ENCODE data around the gene GRIN2C. TPM values are rescaled to one million over a fixed set of nuclear protein-coding genes. Genes with fewer than 3 reads are reported as not detected.
"Not testable (repeated sequence)": the region's sequence is repeated elsewhere in the genome, so short reads cannot be mapped to it uniquely, and the experiment has no call there.

Gene GRIN2C
- total RNA-seq, 1 donor, result under 0.01 TPM

DNA sequence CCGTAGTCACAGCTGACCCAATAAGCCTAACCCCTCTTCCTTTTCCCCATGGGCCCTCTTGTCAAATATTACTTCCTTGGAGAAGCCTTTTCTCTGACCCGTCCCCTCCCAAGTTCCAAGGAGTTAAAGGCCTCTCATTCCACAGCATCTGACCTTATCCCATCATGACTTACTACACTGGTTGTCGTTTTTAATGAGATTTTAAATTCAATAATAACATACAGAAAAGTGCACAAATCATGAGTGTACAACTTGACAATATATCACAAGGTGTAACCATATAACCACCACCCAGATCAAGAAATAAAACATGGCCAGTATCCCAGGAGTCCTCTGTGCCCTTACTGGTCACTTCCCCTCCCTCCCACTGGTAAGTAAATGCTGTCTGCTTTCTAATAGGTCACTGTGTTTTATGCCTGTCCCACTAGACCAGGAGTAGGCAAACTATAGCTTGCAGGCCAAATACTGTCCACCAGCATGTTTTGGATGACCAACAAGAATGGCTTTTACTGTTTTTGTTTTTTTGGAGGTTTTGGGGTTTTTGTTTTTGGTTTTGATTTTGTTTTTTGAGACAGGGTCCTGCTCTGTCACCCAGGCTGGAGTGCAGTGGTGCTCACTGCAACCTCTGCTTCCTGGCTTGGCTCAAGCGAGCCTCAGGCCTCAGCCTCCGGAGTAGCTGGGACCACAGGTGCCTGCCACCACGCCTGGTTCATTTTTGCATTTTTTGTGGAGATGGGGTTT is 14.4 kb upstream of the GRIN2C start:
- peak overlapping the region; percentile 87 for H3K4me3 ChIP-seq (ENCODE audit: low read depth, low read length)
- no peak for DNase-seq (ENCODE audit: low read depth)
- TF ChIP-seq, protein P1, sequence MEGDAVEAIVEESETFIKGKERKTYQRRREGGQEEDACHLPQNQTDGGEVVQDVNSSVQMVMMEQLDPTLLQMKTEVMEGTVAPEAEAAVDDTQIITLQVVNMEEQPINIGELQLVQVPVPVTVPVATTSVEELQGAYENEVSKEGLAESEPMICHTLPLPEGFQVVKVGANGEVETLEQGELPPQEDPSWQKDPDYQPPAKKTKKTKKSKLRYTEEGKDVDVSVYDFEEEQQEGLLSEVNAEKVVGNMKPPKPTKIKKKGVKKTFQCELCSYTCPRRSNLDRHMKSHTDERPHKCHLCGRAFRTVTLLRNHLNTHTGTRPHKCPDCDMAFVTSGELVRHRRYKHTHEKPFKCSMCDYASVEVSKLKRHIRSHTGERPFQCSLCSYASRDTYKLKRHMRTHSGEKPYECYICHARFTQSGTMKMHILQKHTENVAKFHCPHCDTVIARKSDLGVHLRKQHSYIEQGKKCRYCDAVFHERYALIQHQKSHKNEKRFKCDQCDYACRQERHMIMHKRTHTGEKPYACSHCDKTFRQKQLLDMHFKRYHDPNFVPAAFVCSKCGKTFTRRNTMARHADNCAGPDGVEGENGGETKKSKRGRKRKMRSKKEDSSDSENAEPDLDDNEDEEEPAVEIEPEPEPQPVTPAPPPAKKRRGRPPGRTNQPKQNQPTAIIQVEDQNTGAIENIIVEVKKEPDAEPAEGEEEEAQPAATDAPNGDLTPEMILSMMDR (IDR thresholded peaks at IDR 0.05; ENCODE audit: insufficient read depth, low read length), result no peak

GRCh38 chr17:74873037-74873873 is 13.6 kb upstream of the GRIN2C start:
- H3K4me3 ChIP-seq (ENCODE audit: low read depth, low read length), result peak overlapping the region; percentile 93
- peak; percentile 100 for DNase-seq (ENCODE audit: low read depth)
- TF ChIP-seq, protein P1 (IDR thresholded peaks at IDR 0.05; ENCODE audit: insufficient read depth, low read length), result no peak

DNA sequence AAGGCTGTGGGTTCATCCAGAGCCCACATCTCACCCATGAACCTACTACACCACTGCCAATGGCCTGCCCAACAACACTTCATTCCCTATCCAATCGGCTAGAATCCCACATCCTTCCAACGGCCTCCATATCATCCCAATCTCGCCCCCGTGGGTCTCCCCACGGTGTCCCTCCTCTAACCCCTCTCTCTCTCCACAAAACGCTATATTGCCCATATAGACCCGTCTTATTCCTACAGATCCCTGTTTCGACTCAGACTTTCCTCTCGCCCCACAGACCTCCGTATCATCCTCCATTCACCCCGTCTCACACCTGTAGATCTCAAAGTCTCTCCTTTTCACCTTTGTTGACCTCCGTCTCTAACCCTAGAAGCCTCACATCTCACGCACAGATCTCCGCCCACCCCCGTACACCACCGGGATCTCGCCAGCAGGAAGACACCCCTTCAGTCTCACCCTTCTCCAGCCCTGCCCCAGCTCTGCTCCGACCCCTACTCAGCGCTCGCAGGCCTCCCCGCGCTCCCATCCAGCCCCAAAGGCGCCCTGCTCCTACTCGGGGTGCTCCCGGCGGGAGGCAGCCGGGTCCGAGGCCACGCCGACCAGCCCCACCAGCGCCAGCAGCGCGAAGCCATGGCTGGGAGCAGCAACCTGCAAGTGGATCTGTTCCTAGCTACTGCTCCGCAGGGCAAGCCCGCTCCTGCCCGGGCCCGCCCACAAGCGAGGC is 12.8 kb upstream of the GRIN2C start, which contains the start of gene FDXR:
FDXR (minus strand) TSS at position 682 of the 724 bp plus-strand sequence; CDS start at position 632, 50 bp downstream.
- TF ChIP-seq, protein P1 (IDR thresholded peaks at IDR 0.05; ENCODE audit: insufficient read depth, low read length), result no peak
- H3K4me3 ChIP-seq (ENCODE audit: low read depth, low read length), result peak within 1 kb of the TSS; percentile 93
- DNase-seq (ENCODE audit: low read depth), result no peak

- H3K4me3 ChIP-seq (ENCODE audit: low read depth, low read length), result peak overlapping the region; percentile 93
- TF ChIP-seq, protein P1 (IDR thresholded peaks at IDR 0.05; ENCODE audit: insufficient read depth, low read length), result no peak
- no peak for DNase-seq (ENCODE audit: low read depth)
These were observed 11.8 kb upstream of the GRIN2C start for GRCh38 chr17:74871356-74872076.

GRCh38 chr17:74870512-74870911 is 10.8 kb upstream of the GRIN2C start:
- peak; percentile 44 for DNase-seq (ENCODE audit: low read depth)
- no peak overlapping the region for H3K4me3 ChIP-seq (ENCODE audit: low read depth, low read length)
- TF ChIP-seq, protein P1 (IDR thresholded peaks at IDR 0.05; ENCODE audit: insufficient read depth, low read length), result no peak

- not testable (repeated sequence) for H3K4me3 ChIP-seq (ENCODE audit: low read depth, low read length); DNase-seq (ENCODE audit: low read depth)
These were observed 10.3 kb upstream of the GRIN2C start for GRCh38 chr17:74870028-74870427.

Data from fibroblast of the aortic adventitia (primary cell).